H1 (cell line): ENCODE data around the gene OBSCN. TPM values are rescaled to one million over a fixed set of nuclear protein-coding genes. Genes with fewer than 3 reads are reported as not detected.

Experiments used
- CTCF ChIP-seq, 3 experiments: IDR thresholded peaks; 1 replicate in 2 of 3; 2 replicates in 1 of 3; pipeline versions ENCODE4 v1.5.1 to v1.6.1; 2011; ENCODE audit warnings: low read length in 3 of 3, mild to moderate bottlenecking in 3 of 3, inconsistent platforms in 2 of 3, low read depth in 1 of 3, moderate library complexity in 1 of 3; ENCODE audit not compliant: insufficient read depth in 1 of 3; ENCODE audit errors: control extremely low read depth in 1 of 3
- EP300 ChIP-seq, 2 experiments: IDR thresholded peaks; 1 replicate in 1 of 2; 2 replicates in 1 of 2; pipeline ENCODE4 v1.6.1; 2011 to 2012; ENCODE audit warnings: low read depth in 2 of 2, low read length in 2 of 2, mild to moderate bottlenecking in 2 of 2, borderline replicate concordance in 1 of 2, inconsistent platforms in 1 of 2, moderate library complexity in 1 of 2
- microRNA-seq, 2 experiments: library from miRNA; unstranded; fragments of <30 nt; microRNA quantifications; one replicate each; pipeline versions ENCODE4 to v1.2.0, GENCODE V29; 2016 to 2020; ENCODE audit warnings: borderline microRNAs expressed in 2 of 2, borderline number of aligned reads in 2 of 2, borderline replicate concordance in 1 of 2
- polyA plus RNA-seq, 7 experiments: library from polyadenylated mRNA; depleted of rRNA in 3 of 7; stranded (reverse) in 5 of 7; unstranded in 2 of 7; fragments of >200 nt in 5 of 7; fragments of 200-250 nt in 2 of 7; gene quantifications; 1 replicate in 5 of 7; 2 replicates in 1 of 7; 4 replicates in 1 of 7; pipeline versions ENCODE4 v1.2.1 to v1.2.3, GENCODE V29; 2011 to 2013; ENCODE audit warnings: missing spikeins in 2 of 7, mixed read lengths in 2 of 7
- total RNA-seq: library from RNA; stranded (reverse); fragmentation: NEBNext Ultra II Directional; extraction: Animal tissue kit (Norgen Biotek cat#: 25700); gene quantifications from 2 replicates; pipeline ENCODE4 v1.2.1, GENCODE V29; 2021

Gene OBSCN
- total and polyA plus RNA-seq, 2 of the 8 experiments (the other 6 are each of a cell fraction or from before 2014, with no cell fraction given), result 7.5 to 28.4 TPM

- TF ChIP-seq CTCF (IDR thresholded peaks at IDR 0.05; ENCODE audit: control extremely low read depth in 1 of 3, insufficient read depth in 1 of 3, low read depth in 1 of 3, low read length in 3 of 3) (no peak), EP300 (IDR thresholded peaks at IDR 0.05; ENCODE audit: borderline replicate concordance in 1 of 2, low read depth in 2 of 2, low read length in 2 of 2) (no peak)
- TF ChIP-seq, all 59 proteins: peak for 0
Measured at GRCh38 chr1:228428412-228428811, 220.6 kb downstream of the OBSCN start (continued).

Small RNAs within 50 kb of the gene (microRNA-seq; reads per million reads assigned to microRNA genes)
- 0 reads per million in 2 experiments for gene MIR6742

Other genes starting within 250 kb of the OBSCN start
- 0.10 and 0.19 TPM in 2 replicates for gene WNT3A, start 201.0 kb upstream of the OBSCN start, total RNA-seq
- 0.08 and 0.13 TPM in 2 replicates for gene WNT3A, start 201.0 kb upstream of the OBSCN start, polyA plus RNA-seq (2011; rRNA removed)
- 265 and 267 TPM in 2 replicates for gene ARF1, start 125.3 kb upstream of the OBSCN start, total RNA-seq
- gene ARF1, start 125.3 kb upstream of the OBSCN start, polyA plus RNA-seq (2011; rRNA removed), result 471 and 606 TPM in 2 replicates
- gene C1orf35, start 104.7 kb upstream of the OBSCN start, total RNA-seq, result 19.9 and 22.5 TPM in 2 replicates
- 18.6 and 28.5 TPM in 2 replicates for gene C1orf35, start 104.7 kb upstream of the OBSCN start, polyA plus RNA-seq (2011; rRNA removed)
- 59.0 and 62.7 TPM in 2 replicates for gene MRPL55, start 98.7 kb upstream of the OBSCN start, total RNA-seq
- 244 and 249 TPM in 2 replicates for gene MRPL55, start 98.7 kb upstream of the OBSCN start, polyA plus RNA-seq (2011; rRNA removed)
- 68.5 TPM in 2 replicates for gene GUK1, start 67.8 kb upstream of the OBSCN start, total RNA-seq
- 182 and 183 TPM in 2 replicates for gene GUK1, start 67.8 kb upstream of the OBSCN start, polyA plus RNA-seq (2011; rRNA removed)
- gene GJC2, start 58.1 kb upstream of the OBSCN start, total RNA-seq, result 0.54 and 0.55 TPM in 2 replicates
- 0.17 and 0.28 TPM in 2 replicates for gene GJC2, start 58.1 kb upstream of the OBSCN start, polyA plus RNA-seq (2011; rRNA removed)
- gene IBA57, start 42.2 kb upstream of the OBSCN start, total RNA-seq, result 5.9 and 7.8 TPM in 2 replicates
- gene IBA57, start 42.2 kb upstream of the OBSCN start, polyA plus RNA-seq (2011; rRNA removed), result 2.6 and 5.3 TPM in 2 replicates
- gene TRIM11, start 198.8 kb downstream of the OBSCN start, total RNA-seq, result 31.3 and 32.1 TPM in 2 replicates
- 11.1 and 19.6 TPM in 2 replicates for gene TRIM11, start 198.8 kb downstream of the OBSCN start, polyA plus RNA-seq (2011; rRNA removed)
- gene TRIM17, start 208.8 kb downstream of the OBSCN start, total RNA-seq, result 2.2 and 2.3 TPM in 2 replicates
- gene TRIM17, start 208.8 kb downstream of the OBSCN start, polyA plus RNA-seq (2011; rRNA removed), result 1.0 and 1.1 TPM in 2 replicates